ENCODE results near the gene LARP4B.

LARP4B gene

GRCh38 chr10:852386-852785 is 79.1 kb downstream of the LARP4B start:
- Mint-ChIP-seq H3K4me1 (ENCODE audit: low read depth) (peaks cover 41% of the 10 kb centered on the region), H3K4me3 (no peak overlapping the region), H3K36me3 (ENCODE audit: low read depth) (peaks cover 81% of the 10 kb centered on the region), H3K27ac (peak overlapping the region; percentile 12), H3K9me3 (peaks cover 3% of the 10 kb centered on the region), H3K27me3 (no peaks in the 10 kb centered on the region)

GRCh38 chr10:851901-852300 is 79.6 kb downstream of the LARP4B start:
- no peaks in the 10 kb centered on the region for H3K27me3 Mint-ChIP-seq
- H3K9me3 Mint-ChIP-seq, result peaks cover 3% of the 10 kb centered on the region
- H3K4me1 Mint-ChIP-seq (ENCODE audit: low read depth), result peaks cover 42% of the 10 kb centered on the region
- peak overlapping the region; percentile 12 for H3K27ac Mint-ChIP-seq
- H3K36me3 Mint-ChIP-seq (ENCODE audit: low read depth), result peaks cover 81% of the 10 kb centered on the region
- no peak overlapping the region for H3K4me3 Mint-ChIP-seq

GRCh38 chr10:850093-850492 is 81.4 kb downstream of the LARP4B start:
- Mint-ChIP-seq H3K4me3 (no peak overlapping the region), H3K9me3 (peaks cover 3% of the 10 kb centered on the region), H3K27ac (peak overlapping the region; percentile 17), H3K27me3 (no peaks in the 10 kb centered on the region), H3K4me1 (ENCODE audit: low read depth) (peaks cover 59% of the 10 kb centered on the region), H3K36me3 (ENCODE audit: low read depth) (peaks cover 83% of the 10 kb centered on the region)

GRCh38 chr10:847868-848267 is 83.6 kb downstream of the LARP4B start:
- H3K4me3 Mint-ChIP-seq, result no peak overlapping the region
- H3K36me3 Mint-ChIP-seq (ENCODE audit: low read depth), result peaks cover 86% of the 10 kb centered on the region
- H3K4me1 Mint-ChIP-seq (ENCODE audit: low read depth), result peaks cover 61% of the 10 kb centered on the region
- H3K27me3 Mint-ChIP-seq, result no peaks in the 10 kb centered on the region
- H3K9me3 Mint-ChIP-seq, result peaks cover 3% of the 10 kb centered on the region
- no peak overlapping the region for H3K27ac Mint-ChIP-seq

- Mint-ChIP-seq H3K4me3 (no peak overlapping the region), H3K4me1 (ENCODE audit: low read depth) (peaks cover 45% of the 10 kb centered on the region), H3K27ac (peak overlapping the region; percentile 3), H3K27me3 (no peaks in the 10 kb centered on the region), H3K36me3 (ENCODE audit: low read depth) (peaks cover 74% of the 10 kb centered on the region), H3K9me3 (peaks cover under 1% of the 10 kb centered on the region)
Observed at GRCh38 chr10:846126-846685, 85.3 kb downstream of the LARP4B start.

GRCh38 chr10:845526-845925 is 86.0 kb downstream of the LARP4B start:
- no peaks in the 10 kb centered on the region for H3K9me3 Mint-ChIP-seq
- no peaks in the 10 kb centered on the region for H3K27me3 Mint-ChIP-seq
- H3K4me3 Mint-ChIP-seq, result no peak overlapping the region
- peaks cover 68% of the 10 kb centered on the region for H3K36me3 Mint-ChIP-seq (ENCODE audit: low read depth)
- peak overlapping the region; percentile 3 for H3K27ac Mint-ChIP-seq
- H3K4me1 Mint-ChIP-seq (ENCODE audit: low read depth), result peaks cover 40% of the 10 kb centered on the region

- peak overlapping the region; percentile 59 for H3K27ac Mint-ChIP-seq
- H3K27me3 Mint-ChIP-seq, result no peaks in the 10 kb centered on the region
- peak overlapping the region; percentile 21 for H3K4me3 Mint-ChIP-seq
- H3K4me1 Mint-ChIP-seq (ENCODE audit: low read depth), result peaks cover 40% of the 10 kb centered on the region
- peaks cover 68% of the 10 kb centered on the region for H3K36me3 Mint-ChIP-seq (ENCODE audit: low read depth)
- H3K9me3 Mint-ChIP-seq, result no peaks in the 10 kb centered on the region
Observed at GRCh38 chr10:844552-844951, 87.0 kb downstream of the LARP4B start.

GRCh38 chr10:843703-844102 is 87.8 kb downstream of the LARP4B start:
- Mint-ChIP-seq H3K4me1 (ENCODE audit: low read depth) (peaks cover 40% of the 10 kb centered on the region), H3K27me3 (no peaks in the 10 kb centered on the region), H3K4me3 (no peak overlapping the region), H3K9me3 (no peaks in the 10 kb centered on the region), H3K27ac (no peak overlapping the region), H3K36me3 (ENCODE audit: low read depth) (peaks cover 68% of the 10 kb centered on the region)

- peaks cover 71% of the 10 kb centered on the region for H3K36me3 Mint-ChIP-seq (ENCODE audit: low read depth)
- H3K27ac Mint-ChIP-seq, result no peak overlapping the region
- H3K27me3 Mint-ChIP-seq, result no peaks in the 10 kb centered on the region
- H3K9me3 Mint-ChIP-seq, result no peaks in the 10 kb centered on the region
- no peak overlapping the region for H3K4me3 Mint-ChIP-seq
- peaks cover 32% of the 10 kb centered on the region for H3K4me1 Mint-ChIP-seq (ENCODE audit: low read depth)
Observed at GRCh38 chr10:842795-843194, 88.7 kb downstream of the LARP4B start.

GRCh38 chr10:841535-841934 is 90.0 kb downstream of the LARP4B start:
- Mint-ChIP-seq H3K4me3 (no peak overlapping the region), H3K27me3 (no peaks in the 10 kb centered on the region), H3K4me1 (ENCODE audit: low read depth) (peaks cover 22% of the 10 kb centered on the region), H3K36me3 (ENCODE audit: low read depth) (peaks cover 66% of the 10 kb centered on the region), H3K9me3 (no peaks in the 10 kb centered on the region), H3K27ac (no peak overlapping the region)

GRCh38 chr10:839550-840205 is 91.8 kb downstream of the LARP4B start:
- Mint-ChIP-seq H3K4me3 (no peak overlapping the region), H3K27ac (no peak overlapping the region), H3K9me3 (no peaks in the 10 kb centered on the region), H3K27me3 (no peaks in the 10 kb centered on the region), H3K36me3 (ENCODE audit: low read depth) (peaks cover 61% of the 10 kb centered on the region), H3K4me1 (ENCODE audit: low read depth) (peaks cover 4% of the 10 kb centered on the region)

GRCh38 chr10:836782-837181 is 94.7 kb downstream of the LARP4B start:
- no peak overlapping the region for H3K27ac Mint-ChIP-seq
- H3K4me3 Mint-ChIP-seq, result no peak overlapping the region
- H3K4me1 Mint-ChIP-seq (ENCODE audit: low read depth), result no peaks in the 10 kb centered on the region
- H3K27me3 Mint-ChIP-seq, result no peaks in the 10 kb centered on the region
- peaks cover 70% of the 10 kb centered on the region for H3K36me3 Mint-ChIP-seq (ENCODE audit: low read depth)
- H3K9me3 Mint-ChIP-seq, result no peaks in the 10 kb centered on the region

GRCh38 chr10:834493-834892 is 97.0 kb downstream of the LARP4B start:
- Mint-ChIP-seq H3K36me3 (ENCODE audit: low read depth) (peaks cover 76% of the 10 kb centered on the region), H3K4me3 (no peak overlapping the region), H3K27me3 (no peaks in the 10 kb centered on the region), H3K9me3 (no peaks in the 10 kb centered on the region), H3K27ac (no peak overlapping the region), H3K4me1 (ENCODE audit: low read depth) (no peaks in the 10 kb centered on the region)

GRCh38 chr10:829241-829640 is 102.3 kb downstream of the LARP4B start:
- Mint-ChIP-seq H3K9me3 (no peaks in the 10 kb centered on the region), H3K4me3 (no peak overlapping the region), H3K27me3 (no peaks in the 10 kb centered on the region), H3K4me1 (ENCODE audit: low read depth) (peaks cover under 1% of the 10 kb centered on the region), H3K36me3 (ENCODE audit: low read depth) (peaks cover 84% of the 10 kb centered on the region), H3K27ac (no peak overlapping the region)

- H3K27ac Mint-ChIP-seq, result peak overlapping the region; percentile 40
- H3K27me3 Mint-ChIP-seq, result no peaks in the 10 kb centered on the region
- H3K4me1 Mint-ChIP-seq (ENCODE audit: low read depth), result peaks cover 11% of the 10 kb centered on the region
- H3K36me3 Mint-ChIP-seq (ENCODE audit: low read depth), result peaks cover 82% of the 10 kb centered on the region
- no peaks in the 10 kb centered on the region for H3K9me3 Mint-ChIP-seq
- H3K4me3 Mint-ChIP-seq, result no peak overlapping the region
Observed at GRCh38 chr10:828191-828590, 103.3 kb downstream of the LARP4B start.

GRCh38 chr10:824946-825345 is 106.6 kb downstream of the LARP4B start:
- Mint-ChIP-seq H3K27me3 (no peaks in the 10 kb centered on the region), H3K27ac (no peak overlapping the region), H3K4me1 (ENCODE audit: low read depth) (peaks cover 23% of the 10 kb centered on the region), H3K36me3 (ENCODE audit: low read depth) (peaks cover 78% of the 10 kb centered on the region), H3K4me3 (no peak overlapping the region), H3K9me3 (no peaks in the 10 kb centered on the region)
